Loucy (cell line): Measurements from ENCODE around the gene APOD.
"Not testable (repeated sequence)": the region's sequence is repeated elsewhere in the genome, so short reads cannot be mapped to it uniquely, and the experiment has no call there.

Experiments used
- H2AFZ ChIP-seq: fragments of 200-600 bp; sonication (generic); 2 replicates; pipeline ENCODE4 v1.6.0; 2016; ENCODE audit warnings: antibody characterized with exemption, mild to moderate bottlenecking, low read length, moderate library complexity
- H3F3A ChIP-seq: fragments of 200-600 bp; 2 replicates; pipeline ENCODE4 v1.6.0; 2016; ENCODE audit warnings: antibody characterized with exemption, low read depth, mild to moderate bottlenecking
- H3K27me3 ChIP-seq: fragments of 200-600 bp; sonication (generic); 2 replicates; pipeline ENCODE4 v1.6.1; 2014; ENCODE audit warnings: low read length, mild to moderate bottlenecking; ENCODE audit not compliant: insufficient read depth, poor library complexity, severe bottlenecking
- H3K36me3 ChIP-seq: fragments of 200-600 bp; sonication (generic); 2 replicates; pipeline ENCODE4 v1.6.1; 2016; ENCODE audit warnings: low read length; ENCODE audit not compliant: insufficient read depth
- H3K4me1 ChIP-seq: fragments of 200-600 bp; sonication (generic); 2 replicates; pipeline ENCODE4 v1.5.1; 2014; ENCODE audit warnings: low read length, mild to moderate bottlenecking; ENCODE audit not compliant: insufficient read depth, poor library complexity, severe bottlenecking
- H3K4me2 ChIP-seq: fragments of 200-600 bp; sonication (generic); 2 replicates; pipeline ENCODE4 v1.6.0; 2014; ENCODE audit warnings: antibody characterized with exemption, low read length, low read depth, mild to moderate bottlenecking; ENCODE audit not compliant: poor library complexity, severe bottlenecking
- H3K4me3 ChIP-seq: fragments of 200-600 bp; sonication (generic); 2 replicates; pipeline ENCODE4 v1.5.1; 2014; ENCODE audit warnings: low read length, mild to moderate bottlenecking, mixed read lengths; ENCODE audit not compliant: poor library complexity, severe bottlenecking
- H3K79me2 ChIP-seq: fragments of 200-600 bp; sonication (generic); 2 replicates; pipeline ENCODE4 v1.6.1; 2014; ENCODE audit warnings: low read length; ENCODE audit not compliant: insufficient read depth
- H3K9ac ChIP-seq: fragments of 200-600 bp; sonication (generic); 2 replicates; pipeline ENCODE4 v1.6.0; 2014; ENCODE audit warnings: mild to moderate bottlenecking, low read depth, low read length, moderate library complexity; ENCODE audit not compliant: poor library complexity, severe bottlenecking
- H3K9me2 ChIP-seq: fragments of 200-600 bp; sonication (generic); replicated peaks from 2 replicates; pipeline ENCODE4 v1.6.1; 2016; ENCODE audit warnings: low read depth, low read length, mixed read lengths
- H3K9me3 ChIP-seq: fragments of 200-600 bp; sonication (generic); 2 replicates; pipeline ENCODE4 v1.6.1; 2014; ENCODE audit warnings: mild to moderate bottlenecking, antibody characterized with exemption, low read length, low read depth; ENCODE audit not compliant: insufficient read depth
- H4K20me1 ChIP-seq: fragments of 200-600 bp; sonication (generic); 2 replicates; pipeline ENCODE4 v1.6.0; 2014; ENCODE audit warnings: antibody characterized with exemption, low read length, mild to moderate bottlenecking; ENCODE audit not compliant: insufficient read depth, poor library complexity, severe bottlenecking
- CTCF ChIP-seq: fragments of 200-600 bp; sonication (generic); conservative IDR thresholded peaks from 2 replicates; pipeline ENCODE4 v1.5.1; 2014; ENCODE audit warnings: mild to moderate bottlenecking, antibody characterized with exemption, low read length
- EZH2phosphoT487 ChIP-seq: fragments of 200-600 bp; IDR thresholded peaks from 2 replicates; pipeline ENCODE4 v1.6.1; 2018; ENCODE audit warnings: antibody characterized with exemption, mild to moderate bottlenecking, moderate library complexity, borderline replicate concordance

Gene APOD

GRCh38 chr3:195595785-195596531 is 12.2 kb upstream of the APOD start:
- TF ChIP-seq CTCF = no peak
- no peak for TF ChIP-seq EZH2phosphoT487
- Histone ChIP-seq H3K36me3 (no peaks in the 10 kb centered on the region), H3K4me3 (no peak overlapping the region), H3K9me2 (no peaks in the 10 kb centered on the region), H3F3A (no peaks in the 10 kb centered on the region), H3K27me3 (no peaks in the 10 kb centered on the region), H3K4me2 (no peak overlapping the region), H4K20me1 (no peaks in the 10 kb centered on the region), H3K79me2 (no peaks in the 10 kb centered on the region), H2AFZ (no peak overlapping the region), H3K9me3 (no peaks in the 10 kb centered on the region), H3K4me1 (no peaks in the 10 kb centered on the region), H3K9ac (no peak overlapping the region)

- no peak for TF ChIP-seq EZH2phosphoT487
- no peak for TF ChIP-seq CTCF
- Histone ChIP-seq H3K27me3 (no peaks in the 10 kb centered on the region), H3K79me2 (no peaks in the 10 kb centered on the region), H3K4me2 (no peak overlapping the region), H2AFZ (no peak overlapping the region), H3K9me2 (no peaks in the 10 kb centered on the region), H3K4me3 (no peak overlapping the region), H3K9me3 (no peaks in the 10 kb centered on the region), H3K9ac (no peak overlapping the region), H3F3A (no peaks in the 10 kb centered on the region), H3K36me3 (no peaks in the 10 kb centered on the region), H3K4me1 (no peaks in the 10 kb centered on the region), H4K20me1 (no peaks in the 10 kb centered on the region)
Observed at GRCh38 chr3:195591852-195592251, 8.1 kb upstream of the APOD start.

- H3K4me1 ChIP-seq = no peaks in the 10 kb centered on the region
- no peaks in the 10 kb centered on the region for H3K9me3 ChIP-seq
- no peak overlapping the region for H3K4me2 ChIP-seq
- no peaks in the 10 kb centered on the region for H3K79me2 ChIP-seq
- no peaks in the 10 kb centered on the region for H3F3A ChIP-seq
- no peaks in the 10 kb centered on the region for H3K9me2 ChIP-seq
- no peak overlapping the region for H3K4me3 ChIP-seq
- no peaks in the 10 kb centered on the region for H4K20me1 ChIP-seq
- no peak overlapping the region for H2AFZ ChIP-seq
- TF ChIP-seq CTCF (no peak), EZH2phosphoT487 (no peak)
- H3K27me3 ChIP-seq = no peaks in the 10 kb centered on the region
- H3K9ac ChIP-seq = no peak overlapping the region
- H3K36me3 ChIP-seq = no peaks in the 10 kb centered on the region
Observed at GRCh38 chr3:195591220-195591619, 7.5 kb upstream of the APOD start.

GRCh38 chr3:195590381-195590780 is 6.6 kb upstream of the APOD start:
- H3K27me3 ChIP-seq, H3F3A ChIP-seq, H2AFZ ChIP-seq, H3K9me2 ChIP-seq, H3K4me1 ChIP-seq, H3K9me3 ChIP-seq, H3K4me2 ChIP-seq, H3K36me3 ChIP-seq, H3K79me2 ChIP-seq, H3K4me3 ChIP-seq, H3K9ac ChIP-seq, H4K20me1 ChIP-seq: not testable (repeated sequence)

GRCh38 chr3:195589796-195590195 is 6.1 kb upstream of the APOD start:
- not testable (repeated sequence) for H3K4me2 ChIP-seq, H3K9ac ChIP-seq, H3K9me3 ChIP-seq, H3K27me3 ChIP-seq, H3K9me2 ChIP-seq, H3F3A ChIP-seq, H3K4me1 ChIP-seq, H3K36me3 ChIP-seq, H2AFZ ChIP-seq, H4K20me1 ChIP-seq, H3K4me3 ChIP-seq, H3K79me2 ChIP-seq
